Measurements from ENCODE around the gene ACMSD.

ACMSD gene

DNA sequence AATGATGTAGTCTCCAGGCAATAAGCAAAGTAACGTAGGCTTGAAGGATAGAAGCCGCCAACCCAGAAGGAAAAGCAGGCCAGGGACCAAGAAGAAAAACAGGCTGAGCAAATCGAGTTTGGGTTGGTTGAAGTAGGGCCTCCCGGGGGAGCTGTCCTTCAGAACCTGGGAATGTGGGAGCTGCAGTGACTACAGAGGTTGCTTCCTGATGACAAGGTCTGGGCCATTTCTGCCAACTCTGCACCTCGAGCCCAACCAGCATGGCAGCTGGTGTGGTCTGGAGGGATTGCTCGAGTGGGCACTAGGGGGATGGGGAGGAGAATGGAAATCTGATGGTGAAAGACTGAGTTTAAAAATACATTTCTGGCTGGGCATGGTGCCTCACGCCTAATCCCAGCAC is 14.1 kb downstream of the ACMSD start:
- no peaks in the 10 kb centered on the region for H3K4me1 ChIP-seq (ENCODE audit: low read length)
- no peak overlapping the region for H3K9ac ChIP-seq (ENCODE audit: low read length)
- no peaks in the 10 kb centered on the region for H3K27me3 ChIP-seq (replicated peaks; ENCODE audit: insufficient read depth, low read length)
- H3K4me3 ChIP-seq (ENCODE audit: low read length): no peak overlapping the region
- no peaks in the 10 kb centered on the region for H4K20me1 ChIP-seq (ENCODE audit: insufficient read depth, low read length)
- TF ChIP-seq EZH2phosphoT487 (IDR thresholded peaks at IDR 0.05; ENCODE audit: low read length): no peak
- no peak for TF ChIP-seq EZH2 (optimal IDR thresholded peaks at IDR 0.05; ENCODE audit: low read depth, low read length)
- no peak for TF ChIP-seq CTCF (IDR thresholded peaks at IDR 0.05; ENCODE audit: low read length)
- H3F3A ChIP-seq (ENCODE audit: insufficient read depth, low read length): no peaks in the 10 kb centered on the region
- H3K36me3 ChIP-seq (replicated peaks; ENCODE audit: insufficient read depth, low read length): no peaks in the 10 kb centered on the region
- no peak for DNase-seq
- H3K9me3 ChIP-seq (replicated peaks; ENCODE audit: insufficient read depth, low read length): no peaks in the 10 kb centered on the region
- no peak overlapping the region for H3K27ac ChIP-seq (ENCODE audit: low read length)
- H3K79me2 ChIP-seq (ENCODE audit: low read length): no peaks in the 10 kb centered on the region
- H2AFZ ChIP-seq (ENCODE audit: low read length): no peak overlapping the region
- H3K9me2 ChIP-seq (replicated peaks; ENCODE audit: insufficient read depth, low read length): no peaks in the 10 kb centered on the region
- no peak overlapping the region for H3K4me2 ChIP-seq (ENCODE audit: low read depth, low read length)

DNA sequence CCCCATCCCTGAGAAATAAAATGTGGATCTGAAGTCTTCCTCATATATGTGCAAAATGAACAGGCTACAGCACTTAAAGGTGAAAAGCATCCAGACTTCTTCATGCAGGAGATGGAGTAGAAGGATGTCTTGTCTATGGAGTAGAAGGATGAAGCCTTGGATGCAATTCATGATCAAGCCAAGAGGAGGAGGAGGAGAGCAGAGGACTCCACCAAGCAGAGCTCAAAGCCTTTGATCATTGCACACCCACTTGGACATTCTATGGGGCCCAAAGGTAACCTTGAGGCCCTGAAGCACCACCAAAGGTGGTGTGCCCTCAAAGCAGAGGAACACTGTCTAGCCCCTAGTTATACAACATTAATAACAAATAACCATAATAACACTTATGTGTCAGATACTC is 17.3 kb downstream of the ACMSD start:
- Histone ChIP-seq H2AFZ (ENCODE audit: low read length) (no peak overlapping the region), H3K4me1 (ENCODE audit: low read length) (no peaks in the 10 kb centered on the region), H3F3A (ENCODE audit: insufficient read depth, low read length) (no peaks in the 10 kb centered on the region), H3K27ac (ENCODE audit: low read length) (no peak overlapping the region), H4K20me1 (ENCODE audit: insufficient read depth, low read length) (no peaks in the 10 kb centered on the region), H3K9me3 (replicated peaks; ENCODE audit: insufficient read depth, low read length) (no peaks in the 10 kb centered on the region), H3K9me2 (replicated peaks; ENCODE audit: insufficient read depth, low read length) (no peaks in the 10 kb centered on the region), H3K27me3 (replicated peaks; ENCODE audit: insufficient read depth, low read length) (no peaks in the 10 kb centered on the region), H3K9ac (ENCODE audit: low read length) (no peak overlapping the region), H3K4me3 (ENCODE audit: low read length) (no peak overlapping the region), H3K36me3 (replicated peaks; ENCODE audit: insufficient read depth, low read length) (no peaks in the 10 kb centered on the region), H3K4me2 (ENCODE audit: low read depth, low read length) (no peak overlapping the region), H3K79me2 (ENCODE audit: low read length) (no peaks in the 10 kb centered on the region)
- DNase-seq: no peak
- no peak for TF ChIP-seq EZH2phosphoT487 (IDR thresholded peaks at IDR 0.05; ENCODE audit: low read length)
- no peak for TF ChIP-seq EZH2 (optimal IDR thresholded peaks at IDR 0.05; ENCODE audit: low read depth, low read length)
- TF ChIP-seq CTCF (IDR thresholded peaks at IDR 0.05; ENCODE audit: low read length): no peak

DNA sequence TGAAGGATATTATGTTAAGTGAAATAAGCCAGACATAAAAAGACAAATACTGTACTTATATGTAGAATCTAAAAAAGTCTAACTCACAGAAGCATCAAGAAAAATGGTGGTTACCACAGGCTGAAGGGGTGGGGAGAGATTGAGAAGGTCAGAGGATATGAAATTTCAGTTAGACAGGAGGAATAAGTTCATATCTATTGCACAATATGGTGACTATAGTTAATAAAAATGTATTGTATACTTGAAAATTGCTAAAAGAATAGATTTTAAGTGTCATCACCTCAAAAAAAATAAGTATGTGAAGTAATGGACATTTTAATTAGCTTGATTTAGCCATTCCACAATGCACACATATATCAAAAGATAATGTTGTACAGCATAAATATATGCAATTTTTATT is 19.8 kb downstream of the ACMSD start:
- Histone ChIP-seq H3K27me3 (replicated peaks; ENCODE audit: insufficient read depth, low read length) (no peaks in the 10 kb centered on the region), H2AFZ (ENCODE audit: low read length) (no peak overlapping the region), H3K9me2 (replicated peaks; ENCODE audit: insufficient read depth, low read length) (no peaks in the 10 kb centered on the region), H3K27ac (ENCODE audit: low read length) (no peak overlapping the region), H3K9me3 (replicated peaks; ENCODE audit: insufficient read depth, low read length) (no peaks in the 10 kb centered on the region), H3K9ac (ENCODE audit: low read length) (no peak overlapping the region), H3K79me2 (ENCODE audit: low read length) (no peaks in the 10 kb centered on the region), H4K20me1 (ENCODE audit: insufficient read depth, low read length) (no peaks in the 10 kb centered on the region), H3K4me2 (ENCODE audit: low read depth, low read length) (no peak overlapping the region), H3K4me3 (ENCODE audit: low read length) (no peak overlapping the region), H3K4me1 (ENCODE audit: low read length) (no peaks in the 10 kb centered on the region), H3F3A (ENCODE audit: insufficient read depth, low read length) (no peaks in the 10 kb centered on the region), H3K36me3 (replicated peaks; ENCODE audit: insufficient read depth, low read length) (no peaks in the 10 kb centered on the region)
- DNase-seq: no peak
- TF ChIP-seq EZH2phosphoT487 (IDR thresholded peaks at IDR 0.05; ENCODE audit: low read length): no peak
- TF ChIP-seq EZH2 (optimal IDR thresholded peaks at IDR 0.05; ENCODE audit: low read depth, low read length): no peak
- TF ChIP-seq CTCF (IDR thresholded peaks at IDR 0.05; ENCODE audit: low read length): no peak
